HG02981 (cell line): ENCODE measurements around the gene NPY2R.

Experiments used
- ATAC-seq: cut with Tn5 transposase; IDR thresholded peaks from one replicate; pipeline ENCODE4 v1.9.1; 2021; ENCODE audit warnings: mild to moderate bottlenecking, moderate library complexity; ENCODE audit not compliant: unreplicated experiment

The NPY2R gene

GRCh38 chr4:155248002-155248896, 39.8 kb downstream of the NPY2R start:
- ATAC-seq: no peak

GRCh38 chr4:155249016-155249566, 40.7 kb downstream of the NPY2R start:
- no peak for ATAC-seq

- no peak for ATAC-seq
Observed at GRCh38 chr4:155252327-155252726, 43.9 kb downstream of the NPY2R start.

GRCh38 chr4:155263480-155263879, 55.0 kb downstream of the NPY2R start:
- no peak for ATAC-seq

GRCh38 chr4:155265113-155265512, 56.7 kb downstream of the NPY2R start:
- ATAC-seq: no peak
